ENCODE data around the gene IFNAR2.

GRCh38 chr21:33258475-33258874 is 28.7 kb downstream of the IFNAR2 start:
- TF ChIP-seq CTCF (IDR thresholded peaks at IDR 0.05) (no peak), POLR2A (IDR thresholded peaks at IDR 0.05) (no peak)
